Astrocyte (in vitro differentiated cells and primary cell): ENCODE results near the gene TSC1. TPM values are rescaled to one million over a fixed set of nuclear protein-coding genes. Genes with fewer than 3 reads are reported as not detected.

Source experiments
- DNase-seq: peaks from one replicate; pipeline ENCODE4 v3.0.0-alpha.2; 2010; ENCODE audit warnings: low read depth
- FAIRE-seq: peaks from 2 replicates; lab custom pipeline; 2011; peaks lifted over from hg19 to GRCh38; lab: Jason Lieb, UNC
- H2AFZ ChIP-seq: 2 replicates; pipeline ENCODE4 v1.6.0; 2012; ENCODE audit warnings: low read depth, low read length, inconsistent platforms
- H3K27ac ChIP-seq: 2 replicates; pipeline ENCODE4 v1.5.1; 2011; ENCODE audit warnings: low read depth, low read length, inconsistent platforms
- H3K27me3 ChIP-seq: 2 replicates; pipeline ENCODE4 v1.6.0; 2011; ENCODE audit warnings: low read length, inconsistent platforms; ENCODE audit not compliant: insufficient read depth
- H3K36me3 ChIP-seq: 2 replicates; pipeline ENCODE4 v1.5.1; 2011; ENCODE audit warnings: low read length, inconsistent platforms; ENCODE audit not compliant: insufficient read depth
- H3K4me1 ChIP-seq: 2 replicates; pipeline ENCODE4 v1.5.1; 2011; ENCODE audit warnings: low read length, inconsistent platforms; ENCODE audit not compliant: insufficient read depth
- H3K4me2 ChIP-seq: 2 replicates; pipeline ENCODE4 v1.6.0; 2012; ENCODE audit warnings: low read length, inconsistent platforms
- H3K4me3 ChIP-seq: 2 replicates; pipeline ENCODE4 v1.5.1; 2011; ENCODE audit warnings: low read depth, mild to moderate bottlenecking, low read length, inconsistent platforms; ENCODE audit not compliant: insufficient read depth
- H3K79me2 ChIP-seq: 2 replicates; pipeline ENCODE4 v1.6.0; 2012; ENCODE audit warnings: mild to moderate bottlenecking, low read length, inconsistent platforms; ENCODE audit not compliant: insufficient read depth
- H3K9ac ChIP-seq: 2 replicates; pipeline ENCODE4 v1.6.0; 2012; ENCODE audit warnings: mild to moderate bottlenecking, low read length, inconsistent platforms
- H3K9me3 ChIP-seq: 2 replicates; pipeline ENCODE4 v1.5.1; 2012; ENCODE audit warnings: low read depth, mild to moderate bottlenecking, low read length, inconsistent platforms; ENCODE audit not compliant: insufficient read depth
- H4K20me1 ChIP-seq: 2 replicates; pipeline ENCODE4 v1.6.0; 2012; ENCODE audit warnings: low read length, inconsistent platforms; ENCODE audit not compliant: insufficient read depth
- H3K27ac Mint-ChIP-seq: one replicate; pipeline ENCODE4 v1.8.0; 2021; ENCODE audit warnings: mild to moderate bottlenecking, mixed read lengths; ENCODE audit not compliant: unreplicated experiment
- H3K27me3 Mint-ChIP-seq: one replicate; pipeline ENCODE4 v1.8.0; 2021; ENCODE audit warnings: low read depth, mixed read lengths; ENCODE audit not compliant: unreplicated experiment
- H3K36me3 Mint-ChIP-seq: one replicate; pipeline ENCODE4 v1.8.0; 2021; ENCODE audit warnings: low read depth, mixed read lengths; ENCODE audit not compliant: unreplicated experiment
- H3K4me1 Mint-ChIP-seq: one replicate; pipeline ENCODE4 v1.8.0; 2021; ENCODE audit warnings: low read depth, mixed read lengths; ENCODE audit not compliant: unreplicated experiment
- H3K4me3 Mint-ChIP-seq: one replicate; pipeline ENCODE4 v1.8.0; 2021; ENCODE audit warnings: mild to moderate bottlenecking, moderate library complexity, mixed read lengths; ENCODE audit not compliant: unreplicated experiment
- H3K9me3 Mint-ChIP-seq: one replicate; pipeline ENCODE4 v1.8.0; 2021; ENCODE audit warnings: mild to moderate bottlenecking, mixed read lengths; ENCODE audit not compliant: unreplicated experiment
- CTCF ChIP-seq: IDR thresholded peaks from 2 replicates; pipeline ENCODE4 v1.5.1; 2011; ENCODE audit warnings: low read depth, mild to moderate bottlenecking, inconsistent platforms, low read length, moderate library complexity; ENCODE audit not compliant: insufficient read depth
- EZH2 ChIP-seq: IDR thresholded peaks from 2 replicates; pipeline ENCODE4 v1.6.1; 2012; ENCODE audit warnings: mild to moderate bottlenecking, low read length, inconsistent platforms; ENCODE audit not compliant: insufficient read depth
- total RNA-seq: library from RNA; stranded (reverse); gene quantifications from 2 replicates; pipeline ENCODE4 v1.2.1, GENCODE V29; 2021

The TSC1 gene
- total RNA-seq, 1 donor from 2014 or later, result 50.6 TPM

- H3K27me3 ChIP-seq, result peaks cover 25% of the 10 kb centered on the region
- no peaks in the 10 kb centered on the region for H3K9me3 Mint-ChIP-seq
- no peak for DNase-seq
These were observed 42.5 kb upstream of the TSC1 start for GRCh38 chr9:132986640-132987620.

GRCh38 chr9:132986114-132986513 lies 41.7 kb upstream of the TSC1 start:
- Histone ChIP-seq H3K9me3 (no peaks in the 10 kb centered on the region), H3K79me2 (no peaks in the 10 kb centered on the region), H3K27me3 (peaks cover 22% of the 10 kb centered on the region), H2AFZ (no peak overlapping the region), H3K4me2 (no peak overlapping the region), H3K27ac (no peak overlapping the region), H3K36me3 (no peaks in the 10 kb centered on the region), H3K4me1 (no peaks in the 10 kb centered on the region), H3K9ac (no peak overlapping the region), H3K4me3 (no peak overlapping the region), H4K20me1 (no peaks in the 10 kb centered on the region)
- FAIRE-seq (no peak), DNase-seq (no peak)
- H3K27me3 Mint-ChIP-seq, result peaks cover 50% of the 10 kb centered on the region
- TF ChIP-seq EZH2, result no peak
- TF ChIP-seq CTCF, result no peak
- H3K4me1 Mint-ChIP-seq, result peaks cover 2% of the 10 kb centered on the region
- H3K4me3 Mint-ChIP-seq, result no peak overlapping the region
- H3K9me3 Mint-ChIP-seq, result no peaks in the 10 kb centered on the region
- H3K36me3 Mint-ChIP-seq, result peaks cover 2% of the 10 kb centered on the region
- H3K27ac Mint-ChIP-seq, result no peak overlapping the region

More at GRCh38 chr9:132986640-132987620, 42.5 kb upstream of the TSC1 start:
- no peak overlapping the region for H2AFZ ChIP-seq
- no peaks in the 10 kb centered on the region for H3K4me1 ChIP-seq
- no peak overlapping the region for H3K4me3 ChIP-seq
- no peak for FAIRE-seq
- no peaks in the 10 kb centered on the region for H4K20me1 ChIP-seq
- Mint-ChIP-seq H3K27ac (no peak overlapping the region), H3K4me1 (peaks cover 2% of the 10 kb centered on the region), H3K4me3 (no peak overlapping the region), H3K27me3 (peaks cover 49% of the 10 kb centered on the region), H3K36me3 (peaks cover 2% of the 10 kb centered on the region)
- no peaks in the 10 kb centered on the region for H3K9me3 ChIP-seq
- H3K27ac ChIP-seq, result no peak overlapping the region
- no peak for TF ChIP-seq CTCF
- TF ChIP-seq EZH2, result no peak
- no peaks in the 10 kb centered on the region for H3K79me2 ChIP-seq
- H3K36me3 ChIP-seq, result no peaks in the 10 kb centered on the region
- no peak overlapping the region for H3K9ac ChIP-seq
- no peak overlapping the region for H3K4me2 ChIP-seq

GRCh38 chr9:132985489-132985888 lies 41.1 kb upstream of the TSC1 start:
- Mint-ChIP-seq H3K27me3 (peaks cover 57% of the 10 kb centered on the region), H3K9me3 (no peaks in the 10 kb centered on the region), H3K36me3 (peaks cover 2% of the 10 kb centered on the region), H3K4me3 (no peak overlapping the region), H3K4me1 (peaks cover 2% of the 10 kb centered on the region), H3K27ac (no peak overlapping the region)
- H3K36me3 ChIP-seq, result no peaks in the 10 kb centered on the region
- H3K4me2 ChIP-seq, result no peak overlapping the region
- H3K9me3 ChIP-seq, result no peaks in the 10 kb centered on the region
- H2AFZ ChIP-seq, result no peak overlapping the region
- peaks cover 19% of the 10 kb centered on the region for H3K27me3 ChIP-seq
- no peak for DNase-seq
- FAIRE-seq, result no peak
- TF ChIP-seq CTCF (no peak), EZH2 (no peak)
- no peak overlapping the region for H3K4me3 ChIP-seq
- H3K4me1 ChIP-seq, result no peaks in the 10 kb centered on the region
- no peak overlapping the region for H3K27ac ChIP-seq
- H3K79me2 ChIP-seq, result no peaks in the 10 kb centered on the region
- no peak overlapping the region for H3K9ac ChIP-seq
- H4K20me1 ChIP-seq, result no peaks in the 10 kb centered on the region
